Stimulated activated CD4-positive, alpha-beta T cell treated with anti-CD3 and anti-CD28 coated beads, Interleukin-12 subunit alpha, Interleukin-12 subunit beta, amount 100 ng/mL, for 24 hours (primary cell): ENCODE measurements around the gene SCAND1.

Source experiments
- DNase-seq, 2 experiments: peaks; one replicate each; pipeline ENCODE4 v3.0.0-alpha.2; 2020; ENCODE audit warnings: low read depth in 2 of 2

SCAND1 gene

GRCh38 chr20:35907017-35907701 is 47.1 kb downstream of the SCAND1 start:
- DNase-seq: no peak

- no peak for DNase-seq
These were observed 49.2 kb downstream of the SCAND1 start for GRCh38 chr20:35904982-35905663.

GRCh38 chr20:35903843-35904242 is 50.5 kb downstream of the SCAND1 start:
- no peak for DNase-seq
